ENCODE measurements around the gene FAIM2.

DNA sequence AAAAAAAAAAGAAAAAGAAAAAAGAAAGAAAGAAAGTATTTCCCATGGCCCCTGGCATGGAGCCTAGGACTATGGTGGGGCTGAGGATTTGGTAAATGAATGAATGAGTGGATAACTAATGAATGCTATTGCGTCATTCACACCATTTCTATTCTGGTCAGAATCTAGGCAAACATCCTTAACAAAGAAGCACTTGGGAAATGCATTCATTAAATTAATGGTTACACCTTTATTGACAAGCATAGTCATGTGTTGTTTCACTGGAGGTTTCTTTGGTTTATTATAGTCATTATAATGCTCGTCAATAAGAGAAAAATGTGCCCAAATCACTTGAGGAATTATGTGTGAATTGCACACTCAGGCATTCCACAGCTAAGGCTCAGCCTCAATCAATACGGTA, 33.2 kb upstream of the FAIM2 start:
- TF ChIP-seq RARB (CRISPR knock-in tag; IDR thresholded peaks at IDR 0.05) (no peak), ZNF565 (CRISPR knock-in tag; conservative IDR thresholded peaks at IDR 0.05; ENCODE audit: low read depth) (no peak), ZNF70 (CRISPR knock-in tag; IDR thresholded peaks at IDR 0.05) (no peak), ZFP30 (CRISPR knock-in tag; IDR thresholded peaks at IDR 0.05) (no peak), ZFP3 (CRISPR knock-in tag; IDR thresholded peaks at IDR 0.05) (no peak), SNAI2 (CRISPR knock-in tag; IDR thresholded peaks at IDR 0.05) (no peak), CSDC2 (CRISPR knock-in tag; IDR thresholded peaks at IDR 0.05) (no peak), OSR1 (CRISPR knock-in tag; IDR thresholded peaks at IDR 0.05) (no peak), TOX (CRISPR knock-in tag; IDR thresholded peaks at IDR 0.05; ENCODE audit: borderline replicate concordance) (no peak), ARNTL (CRISPR knock-in tag; IDR thresholded peaks at IDR 0.05; ENCODE audit: borderline replicate concordance, low read depth) (no peak)
- TF ChIP-seq, protein P1, sequence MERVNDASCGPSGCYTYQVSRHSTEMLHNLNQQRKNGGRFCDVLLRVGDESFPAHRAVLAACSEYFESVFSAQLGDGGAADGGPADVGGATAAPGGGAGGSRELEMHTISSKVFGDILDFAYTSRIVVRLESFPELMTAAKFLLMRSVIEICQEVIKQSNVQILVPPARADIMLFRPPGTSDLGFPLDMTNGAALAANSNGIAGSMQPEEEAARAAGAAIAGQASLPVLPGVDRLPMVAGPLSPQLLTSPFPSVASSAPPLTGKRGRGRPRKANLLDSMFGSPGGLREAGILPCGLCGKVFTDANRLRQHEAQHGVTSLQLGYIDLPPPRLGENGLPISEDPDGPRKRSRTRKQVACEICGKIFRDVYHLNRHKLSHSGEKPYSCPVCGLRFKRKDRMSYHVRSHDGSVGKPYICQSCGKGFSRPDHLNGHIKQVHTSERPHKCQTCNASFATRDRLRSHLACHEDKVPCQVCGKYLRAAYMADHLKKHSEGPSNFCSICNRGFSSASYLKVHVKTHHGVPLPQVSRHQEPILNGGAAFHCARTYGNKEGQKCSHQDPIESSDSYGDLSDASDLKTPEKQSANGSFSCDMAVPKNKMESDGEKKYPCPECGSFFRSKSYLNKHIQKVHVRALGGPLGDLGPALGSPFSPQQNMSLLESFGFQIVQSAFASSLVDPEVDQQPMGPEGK (CRISPR knock-in tag; IDR thresholded peaks at IDR 0.05; ENCODE audit: borderline replicate concordance), result no peak
- TF ChIP-seq, protein P2, sequence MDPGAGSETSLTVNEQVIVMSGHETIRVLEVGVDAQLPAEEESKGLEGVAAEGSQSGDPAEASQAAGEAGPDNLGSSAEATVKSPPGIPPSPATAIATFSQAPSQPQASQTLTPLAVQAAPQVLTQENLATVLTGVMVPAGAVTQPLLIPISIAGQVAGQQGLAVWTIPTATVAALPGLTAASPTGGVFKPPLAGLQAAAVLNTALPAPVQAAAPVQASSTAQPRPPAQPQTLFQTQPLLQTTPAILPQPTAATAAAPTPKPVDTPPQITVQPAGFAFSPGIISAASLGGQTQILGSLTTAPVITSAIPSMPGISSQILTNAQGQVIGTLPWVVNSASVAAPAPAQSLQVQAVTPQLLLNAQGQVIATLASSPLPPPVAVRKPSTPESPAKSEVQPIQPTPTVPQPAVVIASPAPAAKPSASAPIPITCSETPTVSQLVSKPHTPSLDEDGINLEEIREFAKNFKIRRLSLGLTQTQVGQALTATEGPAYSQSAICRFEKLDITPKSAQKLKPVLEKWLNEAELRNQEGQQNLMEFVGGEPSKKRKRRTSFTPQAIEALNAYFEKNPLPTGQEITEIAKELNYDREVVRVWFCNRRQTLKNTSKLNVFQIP (CRISPR knock-in tag; IDR thresholded peaks at IDR 0.05; ENCODE audit: borderline replicate concordance, low read depth), result no peak
- TF ChIP-seq, protein P3, sequence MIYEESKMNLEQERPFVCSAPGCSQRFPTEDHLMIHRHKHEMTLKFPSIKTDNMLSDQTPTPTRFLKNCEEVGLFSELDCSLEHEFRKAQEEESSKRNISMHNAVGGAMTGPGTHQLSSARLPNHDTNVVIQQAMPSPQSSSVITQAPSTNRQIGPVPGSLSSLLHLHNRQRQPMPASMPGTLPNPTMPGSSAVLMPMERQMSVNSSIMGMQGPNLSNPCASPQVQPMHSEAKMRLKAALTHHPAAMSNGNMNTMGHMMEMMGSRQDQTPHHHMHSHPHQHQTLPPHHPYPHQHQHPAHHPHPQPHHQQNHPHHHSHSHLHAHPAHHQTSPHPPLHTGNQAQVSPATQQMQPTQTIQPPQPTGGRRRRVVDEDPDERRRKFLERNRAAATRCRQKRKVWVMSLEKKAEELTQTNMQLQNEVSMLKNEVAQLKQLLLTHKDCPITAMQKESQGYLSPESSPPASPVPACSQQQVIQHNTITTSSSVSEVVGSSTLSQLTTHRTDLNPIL (CRISPR knock-in tag; IDR thresholded peaks at IDR 0.05; ENCODE audit: low read depth), result no peak
